ENCODE data around the gene PDAP1. TPM values are rescaled to one million over a fixed set of nuclear protein-coding genes. Genes with fewer than 3 reads are reported as not detected.

PDAP1 gene
- total and polyA plus RNA-seq, 10 of the 15 experiments (the other 5 are each of a cell fraction or from before 2014, with no cell fraction given): 6.6 to 200 (median 87.7) TPM

DNA sequence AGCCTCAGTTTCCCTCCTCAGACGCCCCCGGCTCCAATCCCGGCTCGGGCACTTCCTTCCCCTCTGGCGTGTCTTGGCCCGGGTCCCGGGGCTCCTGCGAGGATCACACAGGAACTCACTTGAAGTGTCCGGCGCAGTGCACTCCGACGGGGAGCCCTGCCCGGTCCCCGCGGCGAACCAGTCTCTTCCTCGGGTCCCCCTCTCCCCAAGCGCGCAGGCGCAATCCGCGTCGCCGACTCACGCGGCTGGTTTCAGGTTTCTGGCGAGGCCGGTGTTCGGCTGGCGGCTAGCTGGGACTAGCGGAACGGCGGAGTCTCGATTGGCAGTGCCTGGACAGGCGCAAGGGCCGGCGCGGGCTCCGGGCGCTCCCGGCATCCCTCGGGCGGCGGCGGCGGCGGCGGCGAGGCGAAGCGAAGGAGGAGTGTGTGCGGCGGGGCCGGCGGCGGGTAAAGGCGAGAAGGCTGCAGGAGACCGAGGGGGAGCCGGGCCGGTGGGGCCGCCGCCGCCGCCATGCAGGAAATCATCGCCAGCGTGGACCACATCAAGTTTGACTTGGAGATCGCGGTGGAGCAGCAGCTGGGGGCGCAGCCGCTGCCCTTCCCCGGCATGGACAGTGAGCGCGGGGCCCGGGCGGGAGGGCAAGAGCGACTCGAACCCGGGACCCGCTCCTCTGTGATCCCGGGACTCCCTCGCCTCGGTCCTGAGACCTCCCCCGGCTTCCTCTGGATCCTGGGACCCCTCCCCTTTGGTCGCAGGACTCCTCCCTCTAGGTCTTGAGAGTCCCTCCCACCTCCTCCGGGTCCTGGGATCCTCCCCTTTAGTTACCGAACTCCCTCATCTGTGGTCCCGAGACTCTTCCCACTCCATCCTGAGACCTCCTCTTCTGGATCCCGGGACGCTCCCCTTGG, 30.4 kb upstream of the PDAP1 start, which contains the start of the genes CPSF4 and PTCD1 (continued):
- TF ChIP-seq RUNX3 (IDR thresholded peaks at IDR 0.05; ENCODE audit: low read length) (0 out of 2 replicates have a peak, but pooled peaks have one; percentile 30), TARDBP (IDR thresholded peaks at IDR 0.05; ENCODE audit: borderline replicate concordance) (0 out of 2 replicates have a peak, but pooled peaks have one; percentile 39), ZNF207 (IDR thresholded peaks at IDR 0.05; ENCODE audit: borderline replicate concordance) (no peak; the same call in none of the 2 replicates), STAT3 (IDR thresholded peaks at IDR 0.05; ENCODE audit: low read depth, low read length) (no peak), SRF (IDR thresholded peaks at IDR 0.05; ENCODE audit: low read depth in 2 of 2, low read length in 2 of 2) (peak; percentile 95 to 100), BHLHE40 (IDR thresholded peaks at IDR 0.05; ENCODE audit: borderline replicate concordance in 1 of 2, low read depth in 2 of 2, low read length in 1 of 2) (peak; percentile 89 to 92), HDAC6 (IDR thresholded peaks at IDR 0.05; ENCODE audit: unreplicated experiment) (no peak), NR2C1 (IDR thresholded peaks at IDR 0.05) (peak; percentile 53), HDGF (IDR thresholded peaks at IDR 0.05) (0 out of 2 replicates have a peak, but pooled peaks have one; percentile 23), ATF7 (IDR thresholded peaks at IDR 0.05; ENCODE audit: low read depth) (peak; percentile 23; the same call in 1 of the 2 replicates), PAX8 (IDR thresholded peaks at IDR 0.05) (no peak)
- TF ChIP-seq, protein P1, sequence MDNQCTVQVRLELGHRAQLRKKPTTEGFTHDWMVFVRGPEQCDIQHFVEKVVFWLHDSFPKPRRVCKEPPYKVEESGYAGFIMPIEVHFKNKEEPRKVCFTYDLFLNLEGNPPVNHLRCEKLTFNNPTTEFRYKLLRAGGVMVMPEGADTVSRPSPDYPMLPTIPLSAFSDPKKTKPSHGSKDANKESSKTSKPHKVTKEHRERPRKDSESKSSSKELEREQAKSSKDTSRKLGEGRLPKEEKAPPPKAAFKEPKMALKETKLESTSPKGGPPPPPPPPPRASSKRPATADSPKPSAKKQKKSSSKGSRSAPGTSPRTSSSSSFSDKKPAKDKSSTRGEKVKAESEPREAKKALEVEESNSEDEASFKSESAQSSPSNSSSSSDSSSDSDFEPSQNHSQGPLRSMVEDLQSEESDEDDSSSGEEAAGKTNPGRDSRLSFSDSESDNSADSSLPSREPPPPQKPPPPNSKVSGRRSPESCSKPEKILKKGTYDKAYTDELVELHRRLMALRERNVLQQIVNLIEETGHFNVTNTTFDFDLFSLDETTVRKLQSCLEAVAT (IDR thresholded peaks at IDR 0.05): peak; percentile 100
- TF ChIP-seq, protein P2, sequence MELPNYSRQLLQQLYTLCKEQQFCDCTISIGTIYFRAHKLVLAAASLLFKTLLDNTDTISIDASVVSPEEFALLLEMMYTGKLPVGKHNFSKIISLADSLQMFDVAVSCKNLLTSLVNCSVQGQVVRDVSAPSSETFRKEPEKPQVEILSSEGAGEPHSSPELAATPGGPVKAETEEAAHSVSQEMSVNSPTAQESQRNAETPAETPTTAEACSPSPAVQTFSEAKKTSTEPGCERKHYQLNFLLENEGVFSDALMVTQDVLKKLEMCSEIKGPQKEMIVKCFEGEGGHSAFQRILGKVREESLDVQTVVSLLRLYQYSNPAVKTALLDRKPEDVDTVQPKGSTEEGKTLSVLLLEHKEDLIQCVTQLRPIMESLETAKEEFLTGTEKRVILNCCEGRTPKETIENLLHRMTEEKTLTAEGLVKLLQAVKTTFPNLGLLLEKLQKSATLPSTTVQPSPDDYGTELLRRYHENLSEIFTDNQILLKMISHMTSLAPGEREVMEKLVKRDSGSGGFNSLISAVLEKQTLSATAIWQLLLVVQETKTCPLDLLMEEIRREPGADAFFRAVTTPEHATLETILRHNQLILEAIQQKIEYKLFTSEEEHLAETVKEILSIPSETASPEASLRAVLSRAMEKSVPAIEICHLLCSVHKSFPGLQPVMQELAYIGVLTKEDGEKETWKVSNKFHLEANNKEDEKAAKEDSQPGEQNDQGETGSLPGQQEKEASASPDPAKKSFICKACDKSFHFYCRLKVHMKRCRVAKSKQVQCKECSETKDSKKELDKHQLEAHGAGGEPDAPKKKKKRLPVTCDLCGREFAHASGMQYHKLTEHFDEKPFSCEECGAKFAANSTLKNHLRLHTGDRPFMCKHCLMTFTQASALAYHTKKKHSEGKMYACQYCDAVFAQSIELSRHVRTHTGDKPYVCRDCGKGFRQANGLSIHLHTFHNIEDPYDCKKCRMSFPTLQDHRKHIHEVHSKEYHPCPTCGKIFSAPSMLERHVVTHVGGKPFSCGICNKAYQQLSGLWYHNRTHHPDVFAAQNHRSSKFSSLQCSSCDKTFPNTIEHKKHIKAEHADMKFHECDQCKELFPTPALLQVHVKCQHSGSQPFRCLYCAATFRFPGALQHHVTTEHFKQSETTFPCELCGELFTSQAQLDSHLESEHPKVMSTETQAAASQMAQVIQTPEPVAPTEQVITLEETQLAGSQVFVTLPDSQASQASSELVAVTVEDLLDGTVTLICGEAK (IDR thresholded peaks at IDR 0.05; ENCODE audit: borderline replicate concordance): peak; percentile 68; the same call in 1 of the 2 replicates
- TF ChIP-seq, protein P3, sequence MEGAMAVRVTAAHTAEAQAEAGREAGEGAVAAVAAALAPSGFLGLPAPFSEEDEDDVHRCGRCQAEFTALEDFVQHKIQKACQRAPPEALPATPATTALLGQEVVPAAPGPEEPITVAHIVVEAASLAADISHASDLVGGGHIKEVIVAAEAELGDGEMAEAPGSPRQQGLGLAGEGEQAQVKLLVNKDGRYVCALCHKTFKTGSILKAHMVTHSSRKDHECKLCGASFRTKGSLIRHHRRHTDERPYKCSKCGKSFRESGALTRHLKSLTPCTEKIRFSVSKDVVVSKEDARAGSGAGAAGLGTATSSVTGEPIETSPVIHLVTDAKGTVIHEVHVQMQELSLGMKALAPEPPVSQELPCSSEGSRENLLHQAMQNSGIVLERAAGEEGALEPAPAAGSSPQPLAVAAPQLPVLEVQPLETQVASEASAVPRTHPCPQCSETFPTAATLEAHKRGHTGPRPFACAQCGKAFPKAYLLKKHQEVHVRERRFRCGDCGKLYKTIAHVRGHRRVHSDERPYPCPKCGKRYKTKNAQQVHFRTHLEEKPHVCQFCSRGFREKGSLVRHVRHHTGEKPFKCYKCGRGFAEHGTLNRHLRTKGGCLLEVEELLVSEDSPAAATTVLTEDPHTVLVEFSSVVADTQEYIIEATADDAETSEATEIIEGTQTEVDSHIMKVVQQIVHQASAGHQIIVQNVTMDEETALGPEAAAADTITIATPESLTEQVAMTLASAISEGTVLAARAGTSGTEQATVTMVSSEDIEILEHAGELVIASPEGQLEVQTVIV (IDR thresholded peaks at IDR 0.05; ENCODE audit: borderline replicate concordance, partially characterized antibody): peak; percentile 65
- TF ChIP-seq, protein P4, sequence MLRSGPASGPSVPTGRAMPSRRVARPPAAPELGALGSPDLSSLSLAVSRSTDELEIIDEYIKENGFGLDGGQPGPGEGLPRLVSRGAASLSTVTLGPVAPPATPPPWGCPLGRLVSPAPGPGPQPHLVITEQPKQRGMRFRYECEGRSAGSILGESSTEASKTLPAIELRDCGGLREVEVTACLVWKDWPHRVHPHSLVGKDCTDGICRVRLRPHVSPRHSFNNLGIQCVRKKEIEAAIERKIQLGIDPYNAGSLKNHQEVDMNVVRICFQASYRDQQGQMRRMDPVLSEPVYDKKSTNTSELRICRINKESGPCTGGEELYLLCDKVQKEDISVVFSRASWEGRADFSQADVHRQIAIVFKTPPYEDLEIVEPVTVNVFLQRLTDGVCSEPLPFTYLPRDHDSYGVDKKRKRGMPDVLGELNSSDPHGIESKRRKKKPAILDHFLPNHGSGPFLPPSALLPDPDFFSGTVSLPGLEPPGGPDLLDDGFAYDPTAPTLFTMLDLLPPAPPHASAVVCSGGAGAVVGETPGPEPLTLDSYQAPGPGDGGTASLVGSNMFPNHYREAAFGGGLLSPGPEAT (IDR thresholded peaks at IDR 0.05; ENCODE audit: low read depth): peak; percentile 85
- TF ChIP-seq, protein P5, sequence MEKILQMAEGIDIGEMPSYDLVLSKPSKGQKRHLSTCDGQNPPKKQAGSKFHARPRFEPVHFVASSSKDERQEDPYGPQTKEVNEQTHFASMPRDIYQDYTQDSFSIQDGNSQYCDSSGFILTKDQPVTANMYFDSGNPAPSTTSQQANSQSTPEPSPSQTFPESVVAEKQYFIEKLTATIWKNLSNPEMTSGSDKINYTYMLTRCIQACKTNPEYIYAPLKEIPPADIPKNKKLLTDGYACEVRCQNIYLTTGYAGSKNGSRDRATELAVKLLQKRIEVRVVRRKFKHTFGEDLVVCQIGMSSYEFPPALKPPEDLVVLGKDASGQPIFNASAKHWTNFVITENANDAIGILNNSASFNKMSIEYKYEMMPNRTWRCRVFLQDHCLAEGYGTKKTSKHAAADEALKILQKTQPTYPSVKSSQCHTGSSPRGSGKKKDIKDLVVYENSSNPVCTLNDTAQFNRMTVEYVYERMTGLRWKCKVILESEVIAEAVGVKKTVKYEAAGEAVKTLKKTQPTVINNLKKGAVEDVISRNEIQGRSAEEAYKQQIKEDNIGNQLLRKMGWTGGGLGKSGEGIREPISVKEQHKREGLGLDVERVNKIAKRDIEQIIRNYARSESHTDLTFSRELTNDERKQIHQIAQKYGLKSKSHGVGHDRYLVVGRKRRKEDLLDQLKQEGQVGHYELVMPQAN (conservative IDR thresholded peaks at IDR 0.05): peak; percentile 88
